Measurements from ENCODE around the gene PPP1R3F.

DNA sequence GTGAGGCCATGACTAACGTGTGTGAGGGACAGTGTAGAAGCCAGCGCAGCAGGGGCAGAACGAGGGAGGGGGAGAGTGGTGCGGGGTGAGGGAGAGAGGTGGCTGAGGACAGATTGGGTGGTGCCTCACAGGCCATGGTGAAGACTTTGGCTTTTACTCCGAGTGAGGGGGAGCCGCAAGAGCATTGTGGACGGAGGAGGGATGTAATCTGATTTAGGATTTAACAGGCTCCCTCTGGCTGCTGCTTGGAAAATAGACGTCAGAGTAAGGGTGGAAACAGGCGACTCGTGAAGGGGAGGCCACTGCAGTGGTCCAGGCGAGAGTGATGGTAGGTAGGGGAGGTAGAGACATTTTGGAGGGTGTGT is 13.0 kb downstream of the PPP1R3F start:
- TF ChIP-seq HNF4G (IDR thresholded peaks at IDR 0.05) (no peak), EGR1 (IDR thresholded peaks at IDR 0.05; ENCODE audit: low read depth in 2 of 2) (no peak), SP1 (IDR thresholded peaks at IDR 0.05) (no peak)
- TF ChIP-seq, protein P1, sequence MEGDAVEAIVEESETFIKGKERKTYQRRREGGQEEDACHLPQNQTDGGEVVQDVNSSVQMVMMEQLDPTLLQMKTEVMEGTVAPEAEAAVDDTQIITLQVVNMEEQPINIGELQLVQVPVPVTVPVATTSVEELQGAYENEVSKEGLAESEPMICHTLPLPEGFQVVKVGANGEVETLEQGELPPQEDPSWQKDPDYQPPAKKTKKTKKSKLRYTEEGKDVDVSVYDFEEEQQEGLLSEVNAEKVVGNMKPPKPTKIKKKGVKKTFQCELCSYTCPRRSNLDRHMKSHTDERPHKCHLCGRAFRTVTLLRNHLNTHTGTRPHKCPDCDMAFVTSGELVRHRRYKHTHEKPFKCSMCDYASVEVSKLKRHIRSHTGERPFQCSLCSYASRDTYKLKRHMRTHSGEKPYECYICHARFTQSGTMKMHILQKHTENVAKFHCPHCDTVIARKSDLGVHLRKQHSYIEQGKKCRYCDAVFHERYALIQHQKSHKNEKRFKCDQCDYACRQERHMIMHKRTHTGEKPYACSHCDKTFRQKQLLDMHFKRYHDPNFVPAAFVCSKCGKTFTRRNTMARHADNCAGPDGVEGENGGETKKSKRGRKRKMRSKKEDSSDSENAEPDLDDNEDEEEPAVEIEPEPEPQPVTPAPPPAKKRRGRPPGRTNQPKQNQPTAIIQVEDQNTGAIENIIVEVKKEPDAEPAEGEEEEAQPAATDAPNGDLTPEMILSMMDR (IDR thresholded peaks at IDR 0.05; ENCODE audit: low read depth, low read length, missing input control): no peak
- TF ChIP-seq, protein P2, sequence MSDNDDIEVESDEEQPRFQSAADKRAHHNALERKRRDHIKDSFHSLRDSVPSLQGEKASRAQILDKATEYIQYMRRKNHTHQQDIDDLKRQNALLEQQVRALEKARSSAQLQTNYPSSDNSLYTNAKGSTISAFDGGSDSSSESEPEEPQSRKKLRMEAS (IDR thresholded peaks at IDR 0.05): no peak

Measured in liver (tissue), 3 donors.